Bronchial epithelial cell (primary cell): Measurements from ENCODE around the gene MT1E. TPM values are rescaled to one million over a fixed set of nuclear protein-coding genes. Genes with fewer than 3 reads are reported as not detected.
"Not testable (repeated sequence)": the region's sequence is repeated elsewhere in the genome, so short reads cannot be mapped to it uniquely, and the experiment has no call there.

Experiments
- DNase-seq: peaks from one replicate; pipeline ENCODE4 v3.0.0-alpha.2; 2010; ENCODE audit warnings: low read depth
- FAIRE-seq: peaks from 2 replicates; lab custom pipeline; 2011; peaks lifted over from hg19 to GRCh38; lab: Jason Lieb, UNC
- H3K27me3 ChIP-seq: 2 replicates; pipeline ENCODE4 v1.5.1; 2011; ENCODE audit warnings: low read length; ENCODE audit not compliant: control insufficient read depth, insufficient read depth
- H3K36me3 ChIP-seq: 2 replicates; pipeline ENCODE4 v1.5.1; 2011; ENCODE audit warnings: low read length; ENCODE audit not compliant: control insufficient read depth, insufficient read depth
- H3K4me3 ChIP-seq: 2 replicates; pipeline ENCODE4 v1.5.1; 2011; ENCODE audit warnings: mild to moderate bottlenecking, low read depth, low read length, control low read depth
- CTCF ChIP-seq: IDR thresholded peaks from 2 replicates; pipeline ENCODE4 v1.5.1; 2011; ENCODE audit warnings: mild to moderate bottlenecking, moderate library complexity, low read length, control low read depth, inconsistent platforms; ENCODE audit not compliant: insufficient read depth, severe bottlenecking
- total RNA-seq: library from RNA; depleted of rRNA; stranded (reverse); fragments of >200 nt; gene quantifications from 2 replicates; pipeline ENCODE4 v1.2.1, GENCODE V29; 2014

The MT1E gene
- total RNA-seq, 1 donor from 2014 or later, result 60.8 TPM

- Histone ChIP-seq H3K27me3 (peaks cover 19% of the 10 kb centered on the region), H3K36me3 (no peaks in the 10 kb centered on the region), H3K4me3 (no peak overlapping the region)
- TF ChIP-seq CTCF, result no peak
- DNase-seq (peak; percentile 27), FAIRE-seq (no peak)
These were observed 47.4 kb downstream of the MT1E start for GRCh38 chr16:56672761-56673536.

GRCh38 chr16:56673921-56674320, 48.3 kb downstream of the MT1E start:
- no peaks in the 10 kb centered on the region for H3K36me3 ChIP-seq
- DNase-seq, result peak; percentile 35
- FAIRE-seq, result no peak
- peak; percentile 75 for TF ChIP-seq CTCF
- no peak overlapping the region for H3K4me3 ChIP-seq
- H3K27me3 ChIP-seq, result peaks cover 11% of the 10 kb centered on the region

GRCh38 chr16:56674570-56674969, 49.0 kb downstream of the MT1E start:
- not testable (repeated sequence) for H3K36me3 ChIP-seq, H3K27me3 ChIP-seq, FAIRE-seq, DNase-seq, H3K4me3 ChIP-seq

DNA sequence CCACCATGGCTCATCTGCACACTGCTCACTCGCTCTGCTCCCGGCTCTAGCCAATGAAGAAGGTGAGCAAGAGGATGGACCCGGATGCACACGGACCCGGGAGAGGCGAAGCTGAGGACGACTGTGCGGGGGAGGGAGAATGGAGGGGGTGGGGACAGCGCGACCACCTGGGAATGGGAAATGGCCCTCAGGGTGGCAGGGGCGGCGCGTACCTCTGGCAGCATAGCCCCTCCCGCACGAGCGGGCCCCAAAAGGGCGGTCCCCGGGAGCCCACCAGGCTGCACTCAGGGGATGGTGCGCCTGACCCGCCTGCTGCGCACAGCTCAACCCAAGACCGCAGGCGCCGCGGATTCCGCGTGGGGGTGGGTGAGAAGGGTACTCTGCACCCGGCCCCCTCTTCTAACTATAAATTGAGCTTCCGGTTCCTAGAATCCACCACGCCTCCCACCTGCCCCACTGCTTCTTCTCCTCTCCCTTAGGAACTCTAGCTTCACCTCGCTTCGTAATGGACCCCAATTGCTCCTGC, 50.2 kb downstream of the MT1E start:
- DNase-seq, result no peak
- Histone ChIP-seq H3K27me3 (no peaks in the 10 kb centered on the region), H3K4me3 (no peak overlapping the region), H3K36me3 (no peaks in the 10 kb centered on the region)
- no peak for TF ChIP-seq CTCF
- no peak for FAIRE-seq

Other genes starting within 250 kb of the MT1E start
- 224 and 319 TPM in 2 replicates for gene AMFR, start 200.2 kb upstream of the MT1E start, total RNA-seq
- gene NUDT21, start 174.4 kb upstream of the MT1E start, total RNA-seq, result 41.5 and 45.8 TPM in 2 replicates
- 30.0 and 63.5 TPM in 2 replicates for gene OGFOD1, start 174.2 kb upstream of the MT1E start, total RNA-seq
- 31.6 and 46.6 TPM in 2 replicates for gene BBS2, start 105.8 kb upstream of the MT1E start, total RNA-seq
- gene MT4, start 60.7 kb upstream of the MT1E start, total RNA-seq, result not detected in 2 replicates
- gene MT3, start 36.3 kb upstream of the MT1E start, total RNA-seq, result not detected in 2 replicates
- gene MT2A, start 17.2 kb upstream of the MT1E start, total RNA-seq, result 10.0 and 34.0 TPM in 2 replicates
- 0.26 TPM in 1 of 2 replicates, not detected in the other for gene MT1M, start 6.9 kb downstream of the MT1E start, total RNA-seq
- gene MT1A, start 12.9 kb downstream of the MT1E start, total RNA-seq, result not detected in 2 replicates
- gene MT1B, start 26.1 kb downstream of the MT1E start, total RNA-seq, result not detected in 2 replicates
- gene MT1F, start 32.2 kb downstream of the MT1E start, total RNA-seq, result 1.5 and 1.6 TPM in 2 replicates
- gene MT1G, start 42.3 kb downstream of the MT1E start, total RNA-seq, result 0.64 TPM in 1 of 2 replicates, not detected in the other
- not detected in 2 replicates for gene MT1H, start 44.0 kb downstream of the MT1E start, total RNA-seq
- gene MT1X, start 56.7 kb downstream of the MT1E start, total RNA-seq, result 212 and 261 TPM in 2 replicates
- gene NUP93, start 104.3 kb downstream of the MT1E start, total RNA-seq, result 43.0 and 47.4 TPM in 2 replicates
- gene SLC12A3, start 239.4 kb downstream of the MT1E start, total RNA-seq, result not detected in 2 replicates